AG08395 (cell line): ENCODE measurements around the gene PCED1B.

Source experiments
- DNase-seq: peaks from one replicate; pipeline ENCODE4 v3.0.0; 2012; ENCODE audit warnings: mixed read lengths, low spot score

The PCED1B gene

GRCh38 chr12:47120736-47121135 is 41.3 kb downstream of the PCED1B start:
- DNase-seq, result no peak

- peak; percentile 52 for DNase-seq
Observed at GRCh38 chr12:47121146-47121545, 41.7 kb downstream of the PCED1B start.

GRCh38 chr12:47122602-47123001 is 43.2 kb downstream of the PCED1B start:
- no peak for DNase-seq

- no peak for DNase-seq
Observed at GRCh38 chr12:47123730-47124129, 44.3 kb downstream of the PCED1B start.

GRCh38 chr12:47124451-47124850 is 45.0 kb downstream of the PCED1B start:
- DNase-seq, result peak; percentile 24

GRCh38 chr12:47126246-47126645 is 46.8 kb downstream of the PCED1B start:
- no peak for DNase-seq

GRCh38 chr12:47131011-47131410 is 51.6 kb downstream of the PCED1B start:
- no peak for DNase-seq

GRCh38 chr12:47134005-47134404 is 54.6 kb downstream of the PCED1B start:
- DNase-seq, result no peak

GRCh38 chr12:47135578-47135977 is 56.2 kb downstream of the PCED1B start:
- DNase-seq, result no peak

GRCh38 chr12:47139000-47139681 is 59.7 kb downstream of the PCED1B start:
- DNase-seq, result no peak

- no peak for DNase-seq
Observed at GRCh38 chr12:47141459-47141858, 62.0 kb downstream of the PCED1B start.

- DNase-seq, result no peak
Observed at GRCh38 chr12:47144769-47145168, 65.3 kb downstream of the PCED1B start.

GRCh38 chr12:47145188-47145587 is 65.8 kb downstream of the PCED1B start:
- DNase-seq, result no peak

- DNase-seq, result no peak
Observed at GRCh38 chr12:47147739-47148138, 68.3 kb downstream of the PCED1B start.

- no peak for DNase-seq
Observed at GRCh38 chr12:47149146-47149545, 69.7 kb downstream of the PCED1B start.

- DNase-seq, result no peak
Observed at GRCh38 chr12:47152095-47152494, 72.7 kb downstream of the PCED1B start.

GRCh38 chr12:47155457-47156166 is 76.2 kb downstream of the PCED1B start:
- DNase-seq, result no peak

GRCh38 chr12:47156167-47156736 is 76.8 kb downstream of the PCED1B start:
- DNase-seq, result no peak

GRCh38 chr12:47158792-47159191 is 79.4 kb downstream of the PCED1B start:
- no peak for DNase-seq

GRCh38 chr12:47159348-47159747 is 79.9 kb downstream of the PCED1B start:
- no peak for DNase-seq

- no peak for DNase-seq
Observed at GRCh38 chr12:47160316-47161244, 81.2 kb downstream of the PCED1B start.

GRCh38 chr12:47164116-47164515 is 84.7 kb downstream of the PCED1B start:
- DNase-seq, result no peak
